Stomach (tissue), 4 donors: Measurements from ENCODE around the gene CDK5.

Source experiments
- EP300 ChIP-seq: sonication (generic); formaldehyde crosslinking; IDR thresholded peaks from one replicate; pipeline ENCODE4 v1.6.1; 2017; ENCODE audit warnings: antibody characterized with exemption
- POLR2A ChIP-seq, 4 donors: fragments of 450-650 bp; IDR thresholded peaks; one replicate each; pipeline ENCODE4 v1.6.1; 2016; ENCODE audit warnings: antibody characterized with exemption in 4 of 4, control low read depth in 2 of 4, mild to moderate bottlenecking in 1 of 4, moderate library complexity in 1 of 4
- POLR2AphosphoS5 ChIP-seq, 3 donors: sonication (generic); formaldehyde crosslinking; IDR thresholded peaks; one replicate each; pipeline ENCODE4 v1.6.1; 2016; ENCODE audit warnings: antibody characterized with exemption in 3 of 3
- TF ChIP-seq, protein P1 (sequence below), 7 experiments: fragments of 450-650 bp in 4 of 7; fragments of 200-600 bp in 3 of 7; sonication (generic) in 3 of 7; IDR thresholded peaks; one replicate each; pipeline ENCODE4 v1.5.1; 2016 to 2019; ENCODE audit warnings: antibody characterized with exemption in 7 of 7, control low read depth in 2 of 7, mild to moderate bottlenecking in 1 of 7

DNA sequence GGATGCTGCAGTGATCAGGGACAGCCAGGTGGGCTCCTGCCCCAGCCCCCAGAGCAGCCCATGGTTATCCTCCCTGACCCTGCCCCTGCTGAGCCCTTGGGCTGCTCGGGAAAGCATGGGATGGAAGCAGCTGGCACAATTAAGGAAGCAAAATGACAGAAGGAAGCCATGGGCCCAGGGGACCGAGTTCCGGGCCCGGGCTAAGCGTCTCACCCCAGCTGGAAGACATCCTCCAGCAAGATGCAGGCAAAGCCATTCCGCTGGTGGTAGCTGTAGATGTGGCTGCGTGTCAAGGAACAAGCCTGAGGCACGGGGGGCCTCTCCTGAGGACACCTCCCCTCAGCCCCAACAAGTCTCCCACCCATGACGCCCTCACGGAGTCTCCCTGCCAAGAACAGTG lies 34.5 kb downstream of the CDK5 start:
- no peak for TF ChIP-seq POLR2AphosphoS5 (IDR thresholded peaks at IDR 0.05)
- TF ChIP-seq, protein P1, sequence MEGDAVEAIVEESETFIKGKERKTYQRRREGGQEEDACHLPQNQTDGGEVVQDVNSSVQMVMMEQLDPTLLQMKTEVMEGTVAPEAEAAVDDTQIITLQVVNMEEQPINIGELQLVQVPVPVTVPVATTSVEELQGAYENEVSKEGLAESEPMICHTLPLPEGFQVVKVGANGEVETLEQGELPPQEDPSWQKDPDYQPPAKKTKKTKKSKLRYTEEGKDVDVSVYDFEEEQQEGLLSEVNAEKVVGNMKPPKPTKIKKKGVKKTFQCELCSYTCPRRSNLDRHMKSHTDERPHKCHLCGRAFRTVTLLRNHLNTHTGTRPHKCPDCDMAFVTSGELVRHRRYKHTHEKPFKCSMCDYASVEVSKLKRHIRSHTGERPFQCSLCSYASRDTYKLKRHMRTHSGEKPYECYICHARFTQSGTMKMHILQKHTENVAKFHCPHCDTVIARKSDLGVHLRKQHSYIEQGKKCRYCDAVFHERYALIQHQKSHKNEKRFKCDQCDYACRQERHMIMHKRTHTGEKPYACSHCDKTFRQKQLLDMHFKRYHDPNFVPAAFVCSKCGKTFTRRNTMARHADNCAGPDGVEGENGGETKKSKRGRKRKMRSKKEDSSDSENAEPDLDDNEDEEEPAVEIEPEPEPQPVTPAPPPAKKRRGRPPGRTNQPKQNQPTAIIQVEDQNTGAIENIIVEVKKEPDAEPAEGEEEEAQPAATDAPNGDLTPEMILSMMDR (IDR thresholded peaks at IDR 0.05): no peak
- no peak for TF ChIP-seq POLR2A (IDR thresholded peaks at IDR 0.05)
- no peak for TF ChIP-seq EP300
